SU-DHL-6 (cell line): ENCODE data around the gene KLF2.

ENCODE experiments used
- CTCF ChIP-seq: fragments of 200-600 bp; sonication (generic); IDR thresholded peaks from one replicate; pipeline ENCODE4 v1.5.1; 2017; ENCODE audit warnings: antibody characterized with exemption, mild to moderate bottlenecking, low read length, moderate library complexity; ENCODE audit not compliant: insufficient read depth, poor library complexity, severe bottlenecking
- EZH2phosphoT487 ChIP-seq: fragments of 200-600 bp; sonication (generic), shearing (Covaris generic); conservative IDR thresholded peaks from 2 replicates; pipeline ENCODE4 v1.6.1; 2018; ENCODE audit warnings: mild to moderate bottlenecking, antibody characterized with exemption, low read length, moderate library complexity, mixed read lengths

GRCh38 chr19:16340654-16341053 is 16.0 kb downstream of the KLF2 start:
- TF ChIP-seq CTCF (no peak), EZH2phosphoT487 (no peak)
